ENCODE data around the gene UVRAG.
"Not testable (repeated sequence)": the region's sequence is repeated elsewhere in the genome, so short reads cannot be mapped to it uniquely, and the experiment has no call there.

The UVRAG gene

GRCh38 chr11:76026862-76027261 is 211.9 kb downstream of the UVRAG start:
- DNase-seq (ENCODE audit: low read depth) = no peak

GRCh38 chr11:76030286-76030685 is 215.3 kb downstream of the UVRAG start:
- no peak for DNase-seq (ENCODE audit: low read depth)

- DNase-seq (ENCODE audit: low read depth) = no peak
Measured at GRCh38 chr11:76030968-76031590, 216.1 kb downstream of the UVRAG start.

GRCh38 chr11:76033699-76034098 is 218.7 kb downstream of the UVRAG start:
- DNase-seq (ENCODE audit: low read depth) = no peak

- no peak for DNase-seq (ENCODE audit: low read depth)
Measured at GRCh38 chr11:76035020-76035419, 220.0 kb downstream of the UVRAG start.

GRCh38 chr11:76038608-76039007 is 223.6 kb downstream of the UVRAG start:
- no peak for DNase-seq (ENCODE audit: low read depth)

- no peak for DNase-seq (ENCODE audit: low read depth)
Measured at GRCh38 chr11:76041208-76041607, 226.2 kb downstream of the UVRAG start.

GRCh38 chr11:76044750-76045320 is 229.8 kb downstream of the UVRAG start:
- DNase-seq (ENCODE audit: low read depth) = no peak

GRCh38 chr11:76047231-76047630 is 232.2 kb downstream of the UVRAG start:
- no peak for DNase-seq (ENCODE audit: low read depth)

GRCh38 chr11:76047766-76048165 is 232.8 kb downstream of the UVRAG start:
- DNase-seq (ENCODE audit: low read depth) = no peak

GRCh38 chr11:76048763-76049162 is 233.8 kb downstream of the UVRAG start:
- no peak for DNase-seq (ENCODE audit: low read depth)

GRCh38 chr11:76049511-76049910 is 234.5 kb downstream of the UVRAG start:
- no peak for DNase-seq (ENCODE audit: low read depth)

GRCh38 chr11:76051937-76052336 is 236.9 kb downstream of the UVRAG start:
- DNase-seq (ENCODE audit: low read depth) = no peak

GRCh38 chr11:76054330-76054729 is 239.3 kb downstream of the UVRAG start:
- no peak for DNase-seq (ENCODE audit: low read depth)

- no peak for DNase-seq (ENCODE audit: low read depth)
Measured at GRCh38 chr11:76056876-76057275, 241.9 kb downstream of the UVRAG start.

- not testable (repeated sequence) for DNase-seq (ENCODE audit: low read depth)
Measured at GRCh38 chr11:76060475-76061036, 245.5 kb downstream of the UVRAG start.

- no peak for DNase-seq (ENCODE audit: low read depth)
Measured at GRCh38 chr11:76062733-76063132, 247.7 kb downstream of the UVRAG start.

- DNase-seq (ENCODE audit: low read depth) = no peak
Measured at GRCh38 chr11:76064192-76064591, 249.2 kb downstream of the UVRAG start.

- no peak for DNase-seq (ENCODE audit: low read depth)
Measured at GRCh38 chr11:76067099-76067498, 252.1 kb downstream of the UVRAG start.

- no peak for DNase-seq (ENCODE audit: low read depth)
Measured at GRCh38 chr11:76069001-76069400, 254.0 kb downstream of the UVRAG start.

- DNase-seq (ENCODE audit: low read depth) = no peak
Measured at GRCh38 chr11:76071090-76071489, 256.1 kb downstream of the UVRAG start.

- DNase-seq (ENCODE audit: low read depth) = no peak
Measured at GRCh38 chr11:76073724-76074123, 258.7 kb downstream of the UVRAG start.

- no peak for DNase-seq (ENCODE audit: low read depth)
Measured at GRCh38 chr11:76074148-76075095, 259.4 kb downstream of the UVRAG start.

Measured in activated T-helper 9 cell treated with anti-CD3 and anti-CD28 coated beads, Interleukin-2, amount 50 U/mL, for 16 hours (primary cell).